Endothelial cell of umbilical vein (primary cell): Measurements from ENCODE around the gene SLC12A6. TPM values are rescaled to one million over a fixed set of nuclear protein-coding genes. Genes with fewer than 3 reads are reported as not detected.

ENCODE experiments used
- BruUV-seq: library from RNA; stranded (reverse); fragments of 400-500 nt; replicated peaks from 2 replicates; lab custom pipeline; 2021; lab: Mats Ljungman, UMichigan
- CTCF ChIA-PET: fragments of 300-600, 350-600 bp; sonication (Branson Sonifier 250); formaldehyde crosslinking; loops from one replicate; lab custom pipeline; 2021; ENCODE audit warnings: antibody characterized with exemption, inconsistent platforms; lab: Charles Lee
- POLR2A ChIA-PET: fragments of 300-600, 350-600 bp; sonication (Branson Sonifier 250); formaldehyde crosslinking; loops from one replicate; lab custom pipeline; 2021; ENCODE audit warnings: antibody characterized with exemption, inconsistent platforms; lab: Charles Lee
- DNase-seq: peaks from one replicate; pipeline ENCODE4 v3.0.0-alpha.2; 2011; ENCODE audit warnings: low read depth, low spot score
- FAIRE-seq: peaks from 2 replicates; lab custom pipeline; 2011; peaks lifted over from hg19 to GRCh38; lab: Jason Lieb, UNC
- H2AFZ ChIP-seq: 2 replicates; pipeline ENCODE4 v1.6.0; 2012; ENCODE audit warnings: low read depth, low read length, control low read depth, inconsistent platforms
- H3K27ac ChIP-seq: 2 replicates; pipeline ENCODE4 v1.5.1; 2011; ENCODE audit warnings: low read depth, mild to moderate bottlenecking, control low read depth, low read length, moderate library complexity; ENCODE audit not compliant: insufficient read depth
- H3K27me3 ChIP-seq, 2 experiments: 2 replicates each; pipeline versions ENCODE4 v1.6.0 to v1.6.1; 2011; ENCODE audit warnings: low read length in 2 of 2, mixed read lengths in 1 of 2; ENCODE audit not compliant: control insufficient read depth in 2 of 2, insufficient read depth in 2 of 2
- H3K36me3 ChIP-seq, 2 experiments: 2 replicates in 1 of 2; 3 replicates in 1 of 2; pipeline ENCODE4 v1.5.1; 2011; ENCODE audit warnings: low read length in 2 of 2, mild to moderate bottlenecking in 1 of 2, moderate library complexity in 1 of 2; ENCODE audit not compliant: control insufficient read depth in 2 of 2, insufficient read depth in 2 of 2; ENCODE audit errors: extremely low read depth in 1 of 2
- H3K4me1 ChIP-seq: 3 replicates; pipeline ENCODE4 v1.5.1; 2011; ENCODE audit warnings: mild to moderate bottlenecking, low read length; ENCODE audit not compliant: control insufficient read depth, insufficient read depth; ENCODE audit errors: extremely low read depth
- H3K4me2 ChIP-seq: 2 replicates; pipeline ENCODE4 v1.6.1; 2011; ENCODE audit warnings: low read length, control low read depth, mixed read lengths; ENCODE audit not compliant: insufficient read depth
- H3K4me3 ChIP-seq, 3 experiments: fragments of 200-600 bp in 1 of 3; sonication (generic), shearing (Covaris generic) in 1 of 3; replicated peaks in 1 of 3; 2 replicates each; pipeline ENCODE4 v1.5.1; 2011 to 2016; ENCODE audit warnings: control low read depth in 3 of 3, low read length in 3 of 3, mild to moderate bottlenecking in 2 of 3, inconsistent platforms in 1 of 3, low read depth in 1 of 3, moderate library complexity in 1 of 3; ENCODE audit not compliant: insufficient read depth in 1 of 3
- H3K79me2 ChIP-seq: 2 replicates; pipeline ENCODE4 v1.6.0; 2012; ENCODE audit warnings: low read length, inconsistent platforms; ENCODE audit not compliant: control insufficient read depth, insufficient read depth
- H3K9ac ChIP-seq: replicated peaks from 2 replicates; pipeline ENCODE3; 2011; ENCODE audit warnings: low read length, control low read depth; ENCODE audit not compliant: insufficient read depth; ENCODE audit errors: extremely low read depth
- H3K9me1 ChIP-seq: replicated peaks from 3 replicates; pipeline ENCODE4 v1.6.0; 2011; ENCODE audit warnings: mild to moderate bottlenecking, low read length; ENCODE audit not compliant: control insufficient read depth, insufficient read depth; ENCODE audit errors: extremely low read depth
- H3K9me3 ChIP-seq: replicated peaks from 2 replicates; pipeline ENCODE4 v1.5.1; 2012; ENCODE audit warnings: low read length, inconsistent platforms; ENCODE audit not compliant: control insufficient read depth, insufficient read depth
- H4K20me1 ChIP-seq: replicated peaks from 2 replicates; pipeline ENCODE3; 2011; ENCODE audit warnings: mild to moderate bottlenecking, low read length; ENCODE audit not compliant: control insufficient read depth, insufficient read depth; ENCODE audit errors: extremely low read depth
- CTCF ChIP-seq, 2 donors: IDR thresholded peaks; 1 replicate in 1 of 2; 2 replicates in 1 of 2; pipeline ENCODE4 v1.5.1; 2011; ENCODE audit warnings: low read length in 2 of 2, mild to moderate bottlenecking in 2 of 2, moderate library complexity in 2 of 2, control low read depth in 1 of 2, inconsistent platforms in 1 of 2, low read depth in 1 of 2; ENCODE audit not compliant: insufficient read depth in 1 of 2; ENCODE audit errors: extremely low read depth in 1 of 2
- EZH2 ChIP-seq: IDR thresholded peaks from 2 replicates; pipeline ENCODE4 v1.6.1; 2012; ENCODE audit warnings: borderline replicate concordance, low read depth, mild to moderate bottlenecking, moderate library complexity, low read length, inconsistent platforms; ENCODE audit not compliant: severe bottlenecking
- FOS ChIP-seq: IDR thresholded peaks from 2 replicates; pipeline ENCODE4 v1.6.1; 2011; ENCODE audit warnings: mild to moderate bottlenecking, low read length, moderate library complexity, borderline replicate concordance; ENCODE audit not compliant: insufficient read depth
- GATA2 ChIP-seq: IDR thresholded peaks from 2 replicates; pipeline ENCODE4 v1.7.0; 2011; ENCODE audit warnings: low read depth, mild to moderate bottlenecking, moderate library complexity, mixed read lengths, low read length; ENCODE audit not compliant: insufficient read length, insufficient read depth
- JUN ChIP-seq: IDR thresholded peaks from 2 replicates; pipeline ENCODE4 v1.6.1; 2011; ENCODE audit warnings: borderline replicate concordance, low read depth; ENCODE audit not compliant: insufficient read length, insufficient read depth
- MAX ChIP-seq: IDR thresholded peaks from 2 replicates; pipeline ENCODE4 v1.6.1; 2011; ENCODE audit not compliant: insufficient read depth, insufficient read length
- MYC ChIP-seq: IDR thresholded peaks from one replicate; pipeline ENCODE4 v1.6.1; 2011; ENCODE audit warnings: mild to moderate bottlenecking, low read depth, low read length
- POLR2A ChIP-seq: IDR thresholded peaks from 2 replicates; pipeline ENCODE4 v1.6.1; 2012; ENCODE audit warnings: low read depth, mild to moderate bottlenecking, control low read depth, low read length
- POLR2AphosphoS5 ChIP-seq: IDR thresholded peaks from 2 replicates; pipeline ENCODE4 v1.6.1; 2012; ENCODE audit warnings: low read depth, mild to moderate bottlenecking, control low read depth, low read length, moderate library complexity; ENCODE audit not compliant: insufficient read depth
- dilution Hi-C: fragments of 300-500 bp; cut with MboI; formaldehyde crosslinking; loops from one replicate; pipeline ENCODE4 v1.15.0; 2019; ENCODE audit warnings: low sequenced_read_pairs; ENCODE audit not compliant: extremely low pct_ligation_motif_present
- intact Hi-C: fragments of 100-400 bp; cut with micrococcal nuclease; formaldehyde crosslinking; loops from one replicate; pipeline ENCODE4 v1.10.0; 2022
- polyA plus RNA-seq, 4 experiments: library from polyadenylated mRNA; depleted of rRNA in 3 of 4; stranded (reverse) in 3 of 4; unstranded in 1 of 4; fragments of >200 nt; gene quantifications; 2 replicates each; pipeline versions ENCODE4 v1.2.1 to v1.2.3, GENCODE V29; 2011 to 2012; ENCODE audit warnings: missing spikeins in 1 of 4
- total RNA-seq: library from RNA; stranded (reverse); gene quantifications from 2 replicates; pipeline ENCODE4 v1.2.3, GENCODE V29; 2021

Gene SLC12A6
- total and polyA plus RNA-seq, 2 donors (not counting 3 experiments of a cell fraction or from before 2014, with no cell fraction given), result 21.4 to 27.1 TPM

GRCh38 chr15:34292621-34293020, 45.0 kb downstream of the SLC12A6 start:
- DNase-seq (no peak), FAIRE-seq (no peak)
- ChIA-PET CTCF (no interaction called here), POLR2A (no interaction called here)
- no peak for TF ChIP-seq MAX
- no peak for TF ChIP-seq EZH2
- no peak for TF ChIP-seq MYC
- TF ChIP-seq POLR2A, result no peak
- no peak for TF ChIP-seq POLR2AphosphoS5
- TF ChIP-seq CTCF (IDR thresholded peaks at IDR 0.05; ENCODE audit: extremely low read depth in 1 of 2, insufficient read depth in 1 of 2, low read depth in 1 of 2, low read length in 2 of 2), result no peak
- TF ChIP-seq JUN, result no peak
- TF ChIP-seq FOS, result no peak
- no peak for TF ChIP-seq GATA2
- H3K9ac ChIP-seq, result no peak overlapping the region
- no peaks in the 10 kb centered on the region for H3K9me1 ChIP-seq
- H3K4me2 ChIP-seq, result no peak overlapping the region
- H4K20me1 ChIP-seq, result no peaks in the 10 kb centered on the region
- no peaks in the 10 kb centered on the region for H3K4me1 ChIP-seq
- dilution Hi-C loops (no loop called here), intact Hi-C loops (no loop called here)
- no peaks in the 10 kb centered on the region for H3K27me3 ChIP-seq
- peaks cover 2% of the 10 kb centered on the region for H3K79me2 ChIP-seq
- H2AFZ ChIP-seq, result no peak overlapping the region
- BruUV-seq, result no TSS peak
- no peak overlapping the region for H3K27ac ChIP-seq
- no peak overlapping the region for H3K4me3 ChIP-seq
- peaks cover 0 to 2% of the 10 kb centered on the region in 2 experiments for H3K36me3 ChIP-seq
- H3K9me3 ChIP-seq, result no peaks in the 10 kb centered on the region
